HCT116 (cell line): Measurements from ENCODE around the gene RAB9A. TPM values are rescaled to one million over a fixed set of nuclear protein-coding genes. Genes with fewer than 3 reads are reported as not detected.

Experiments
- total RNA-seq: library from RNA; stranded (reverse); gene quantifications from one replicate; pipeline ENCODE4 v1.2.1, GENCODE V29; 2021; ENCODE audit not compliant: unreplicated experiment

RAB9A gene
- total RNA-seq, 1 experiment from 2014 or later, result 23.9 TPM

Other genes starting within 250 kb of the RAB9A start
- gene EGFL6, start 119.5 kb upstream of the RAB9A start, total RNA-seq, result not detected
- gene TCEANC, start 36.0 kb upstream of the RAB9A start, total RNA-seq, result 1.2 TPM
- gene TRAPPC2, start 45.5 kb downstream of the RAB9A start, total RNA-seq, result 11.9 TPM
- 18.0 TPM for gene OFD1, start 45.6 kb downstream of the RAB9A start, total RNA-seq
- 0.07 TPM for gene GPM6B, start 128.0 kb downstream of the RAB9A start, total RNA-seq